Neural crest cell (in vitro differentiated cells): Measurements from ENCODE around the gene FAM151A. TPM values are rescaled to one million over a fixed set of nuclear protein-coding genes. Genes with fewer than 3 reads are reported as not detected.
A peak's percentile ranks its signal among the peaks of the same experiment; 100 is the strongest.

Experiments used
- DNase-seq: peaks from one replicate; pipeline ENCODE4 v3.0.0; 2021; ENCODE audit warnings: low read depth, mixed read lengths, low spot score
- H3K27ac Mint-ChIP-seq: one replicate; pipeline ENCODE4 v1.8.0; 2021; ENCODE audit warnings: mild to moderate bottlenecking, mixed read lengths; ENCODE audit not compliant: unreplicated experiment
- H3K27me3 Mint-ChIP-seq: 2 replicates; pipeline ENCODE4 v1.8.0; 2021; ENCODE audit warnings: low read depth, mild to moderate bottlenecking, mixed read lengths
- H3K36me3 Mint-ChIP-seq: 2 replicates; pipeline ENCODE4 v1.8.0; 2021; ENCODE audit warnings: low read depth, mild to moderate bottlenecking, mixed read lengths
- H3K4me1 Mint-ChIP-seq: 2 replicates; pipeline ENCODE4 v1.8.0; 2021; ENCODE audit warnings: mixed read lengths
- H3K4me3 Mint-ChIP-seq: one replicate; pipeline ENCODE4 v1.8.0; 2021; ENCODE audit warnings: mild to moderate bottlenecking, mixed read lengths
- H3K9me3 Mint-ChIP-seq: 2 replicates; pipeline ENCODE4 v1.8.0; 2021; ENCODE audit warnings: mixed read lengths
- CTCF ChIP-seq: fragments of 200-600 bp; sonication (generic); conservative IDR thresholded peaks from 2 replicates; pipeline ENCODE4 v1.5.0; 2021; ENCODE audit warnings: antibody characterized with exemption, mild to moderate bottlenecking
- total RNA-seq: library from RNA; stranded (reverse); gene quantifications from 2 replicates; pipeline ENCODE4 v1.2.1, GENCODE V29; 2021

FAM151A gene
- total RNA-seq, 1 donor from 2014 or later, result not detected

- peak overlapping the region; percentile 87 for H3K27ac Mint-ChIP-seq
- no peaks in the 10 kb centered on the region for H3K36me3 Mint-ChIP-seq
- no peaks in the 10 kb centered on the region for H3K27me3 Mint-ChIP-seq
- H3K4me3 Mint-ChIP-seq, result no peak overlapping the region
- no peaks in the 10 kb centered on the region for H3K9me3 Mint-ChIP-seq
- H3K4me1 Mint-ChIP-seq, result peaks cover 29% of the 10 kb centered on the region
- DNase-seq, result no peak
- TF ChIP-seq CTCF, result no peak
Observed at GRCh38 chr1:54572542-54572850, 50.8 kb downstream of the FAM151A start.

GRCh38 chr1:54571803-54572541, 51.4 kb downstream of the FAM151A start:
- Mint-ChIP-seq H3K9me3 (no peaks in the 10 kb centered on the region), H3K27ac (peak overlapping the region; percentile 64), H3K4me1 (peaks cover 29% of the 10 kb centered on the region), H3K4me3 (no peak overlapping the region), H3K27me3 (no peaks in the 10 kb centered on the region), H3K36me3 (no peaks in the 10 kb centered on the region)
- TF ChIP-seq CTCF, result no peak
- no peak for DNase-seq

- no peak for TF ChIP-seq CTCF
- H3K4me3 Mint-ChIP-seq, result no peak overlapping the region
- DNase-seq, result no peak
- H3K36me3 Mint-ChIP-seq, result no peaks in the 10 kb centered on the region
- no peaks in the 10 kb centered on the region for H3K27me3 Mint-ChIP-seq
- H3K9me3 Mint-ChIP-seq, result no peaks in the 10 kb centered on the region
- H3K27ac Mint-ChIP-seq, result no peak overlapping the region
- peaks cover 29% of the 10 kb centered on the region for H3K4me1 Mint-ChIP-seq
Observed at GRCh38 chr1:54571326-54571725, 52.0 kb downstream of the FAM151A start.

GRCh38 chr1:54570161-54570560, 53.2 kb downstream of the FAM151A start:
- H3K27ac Mint-ChIP-seq, result no peak overlapping the region
- no peaks in the 10 kb centered on the region for H3K36me3 Mint-ChIP-seq
- H3K27me3 Mint-ChIP-seq, result no peaks in the 10 kb centered on the region
- peaks cover 24% of the 10 kb centered on the region for H3K4me1 Mint-ChIP-seq
- no peak for DNase-seq
- TF ChIP-seq CTCF, result no peak
- H3K9me3 Mint-ChIP-seq, result no peaks in the 10 kb centered on the region
- H3K4me3 Mint-ChIP-seq, result no peak overlapping the region

- no peaks in the 10 kb centered on the region for H3K36me3 Mint-ChIP-seq
- no peak for TF ChIP-seq CTCF
- no peak overlapping the region for H3K4me3 Mint-ChIP-seq
- peaks cover 24% of the 10 kb centered on the region for H3K4me1 Mint-ChIP-seq
- no peak overlapping the region for H3K27ac Mint-ChIP-seq
- no peaks in the 10 kb centered on the region for H3K9me3 Mint-ChIP-seq
- no peak for DNase-seq
- no peaks in the 10 kb centered on the region for H3K27me3 Mint-ChIP-seq
Observed at GRCh38 chr1:54569339-54569738, 54.0 kb downstream of the FAM151A start.
